H1 (cell line): Measurements from ENCODE around the gene CADM1. TPM values are rescaled to one million over a fixed set of nuclear protein-coding genes. Genes with fewer than 3 reads are reported as not detected.

ENCODE experiments used
- ASH2L ChIP-seq: fragments of 200-600, 300-600 bp; sonication (generic); IDR thresholded peaks from one replicate; pipeline ENCODE4 v1.7.1; 2017; ENCODE audit warnings: low read length
- CBX8 ChIP-seq: fragments of 300-800, 300-1000 bp; sonication (generic); IDR thresholded peaks from 2 replicates; pipeline ENCODE4 v1.7.1; 2016; ENCODE audit warnings: low read depth, low read length, borderline replicate concordance
- JUND ChIP-seq: IDR thresholded peaks from 2 replicates; pipeline ENCODE4 v1.6.1; 2011; ENCODE audit warnings: mild to moderate bottlenecking, improper control_type of control experiment, low read length
- POLR2AphosphoS5 ChIP-seq: IDR thresholded peaks from 2 replicates; pipeline ENCODE4 v1.6.1; 2011; ENCODE audit warnings: low read depth, low read length
- polyA plus RNA-seq, 7 experiments: library from polyadenylated mRNA; depleted of rRNA in 3 of 7; stranded (reverse) in 5 of 7; unstranded in 2 of 7; fragments of >200 nt in 5 of 7; fragments of 200-250 nt in 2 of 7; gene quantifications; 1 replicate in 5 of 7; 2 replicates in 1 of 7; 4 replicates in 1 of 7; pipeline versions ENCODE4 v1.2.1 to v1.2.3, GENCODE V29; 2011 to 2013; ENCODE audit warnings: missing spikeins in 2 of 7, mixed read lengths in 2 of 7
- total RNA-seq: library from RNA; stranded (reverse); fragmentation: NEBNext Ultra II Directional; extraction: Animal tissue kit (Norgen Biotek cat#: 25700); gene quantifications from 2 replicates; pipeline ENCODE4 v1.2.1, GENCODE V29; 2021
- TF ChIP-seq, protein P1 (sequence below): IDR thresholded peaks from 2 replicates; pipeline ENCODE4 v1.6.1; 2011; ENCODE audit warnings: low read length, improper control_type of control experiment

CADM1 gene
- total and polyA plus RNA-seq, 2 of the 8 experiments (the other 6 are each of a cell fraction or from before 2014, with no cell fraction given), result 8.3 to 25.3 TPM

GRCh38 chr11:115266066-115266639 is 238.1 kb downstream of the CADM1 start (continued):
- TF ChIP-seq JUND (no peak), ASH2L (no peak), POLR2AphosphoS5 (no peak), CBX8 (no peak)
- TF ChIP-seq, protein P1, sequence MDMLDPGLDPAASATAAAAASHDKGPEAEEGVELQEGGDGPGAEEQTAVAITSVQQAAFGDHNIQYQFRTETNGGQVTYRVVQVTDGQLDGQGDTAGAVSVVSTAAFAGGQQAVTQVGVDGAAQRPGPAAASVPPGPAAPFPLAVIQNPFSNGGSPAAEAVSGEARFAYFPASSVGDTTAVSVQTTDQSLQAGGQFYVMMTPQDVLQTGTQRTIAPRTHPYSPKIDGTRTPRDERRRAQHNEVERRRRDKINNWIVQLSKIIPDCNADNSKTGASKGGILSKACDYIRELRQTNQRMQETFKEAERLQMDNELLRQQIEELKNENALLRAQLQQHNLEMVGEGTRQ, result no peak
- TF ChIP-seq, all 59 proteins: peak for 0
